GM19035 (cell line): ENCODE results near the gene KLK14.

ENCODE experiments used
- ATAC-seq: cut with Tn5 transposase; IDR thresholded peaks from one replicate; pipeline ENCODE4 v1.9.1; 2021; ENCODE audit not compliant: unreplicated experiment

Gene KLK14

DNA sequence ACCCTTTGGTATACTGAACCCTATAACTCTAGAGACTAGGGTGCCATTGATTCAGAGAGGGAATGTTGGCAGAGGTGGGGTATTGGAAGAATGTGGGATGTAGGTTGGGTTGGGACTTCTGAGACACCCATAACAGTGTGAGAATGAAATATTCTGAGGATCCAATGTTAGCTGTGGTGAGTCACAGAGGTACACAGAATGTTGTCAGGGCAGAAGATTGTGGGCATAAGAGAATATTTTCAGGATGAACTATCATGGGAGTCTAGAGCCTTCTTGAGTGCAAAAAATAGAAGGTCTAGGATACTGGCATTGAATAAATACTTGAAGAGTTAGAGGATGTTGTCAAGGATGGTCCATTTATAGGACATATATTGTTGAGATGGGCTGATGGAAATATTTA lies 26.8 kb downstream of the KLK14 start:
- no peak for ATAC-seq

DNA sequence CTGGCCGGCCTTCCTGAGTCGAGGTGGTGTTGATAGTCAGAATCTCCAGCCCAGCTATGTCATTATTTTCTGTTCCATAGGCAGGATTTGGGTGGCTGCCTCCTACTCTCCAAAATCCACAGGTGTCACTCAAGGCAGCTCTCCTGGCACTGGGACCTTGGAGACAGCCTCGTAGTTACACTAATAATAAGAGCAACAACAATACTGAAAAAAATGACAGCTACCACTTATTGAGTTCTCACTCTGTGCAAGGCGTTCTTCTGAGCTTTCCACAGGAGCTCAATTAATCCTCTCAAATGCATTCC lies 35.7 kb downstream of the KLK14 start:
- ATAC-seq: no peak

DNA sequence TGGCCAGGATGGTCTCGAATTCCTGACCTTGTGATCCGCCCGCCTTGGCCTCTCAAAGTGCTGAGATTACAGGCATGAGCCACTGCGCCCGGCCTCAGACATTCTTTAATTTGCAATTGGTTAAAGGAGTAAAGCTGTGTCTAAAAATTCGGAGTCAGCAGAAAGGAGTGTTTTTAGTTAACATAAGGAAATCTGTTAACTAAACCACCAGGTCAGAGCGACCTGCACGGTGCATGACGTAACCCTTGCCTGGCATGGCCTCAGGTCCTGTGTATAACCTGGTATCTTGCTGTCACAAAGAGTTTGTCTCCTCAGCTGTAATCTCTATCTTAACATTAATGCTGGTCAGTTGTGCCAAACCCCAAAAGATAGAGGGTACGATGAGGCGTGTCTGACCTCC lies 38.4 kb downstream of the KLK14 start:
- ATAC-seq: no peak

DNA sequence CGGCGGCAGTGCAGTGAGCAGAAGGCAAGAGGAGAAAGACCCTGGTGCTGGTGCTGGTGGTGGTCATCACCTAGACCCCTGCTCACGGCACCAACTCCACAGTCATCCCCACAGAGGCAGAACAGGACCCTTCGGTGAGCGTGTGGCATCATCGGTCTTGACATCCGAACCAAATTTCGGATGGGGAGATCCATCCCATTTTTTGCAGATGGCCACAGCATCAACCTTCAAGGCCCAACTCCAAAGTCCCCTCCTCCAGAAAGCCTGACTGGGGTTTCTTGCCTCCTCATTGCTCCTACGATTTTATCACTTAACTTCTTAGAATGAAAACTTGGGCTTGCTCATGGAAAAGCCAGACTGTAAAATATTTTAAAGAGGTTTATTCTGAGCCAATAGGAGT lies 39.2 kb downstream of the KLK14 start:
- no peak for ATAC-seq

DNA sequence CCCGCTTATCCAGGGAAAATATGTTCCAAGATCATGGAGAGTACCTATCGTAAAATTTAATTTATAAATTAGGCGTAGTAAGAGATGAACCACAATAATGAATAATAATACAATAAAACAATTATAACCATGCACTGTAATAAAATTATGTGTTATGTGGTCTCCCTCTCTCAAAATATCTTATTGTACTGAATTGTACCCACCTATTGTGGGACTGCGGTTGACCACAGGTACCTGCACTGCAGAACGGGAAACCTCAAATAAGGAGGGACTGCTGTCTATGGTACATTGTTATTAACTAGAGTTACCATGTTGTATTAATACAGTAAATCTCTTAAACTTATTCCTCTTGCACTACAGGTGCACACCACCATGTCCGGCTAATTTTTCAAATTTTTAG lies 42.5 kb downstream of the KLK14 start:
- ATAC-seq: no peak

DNA sequence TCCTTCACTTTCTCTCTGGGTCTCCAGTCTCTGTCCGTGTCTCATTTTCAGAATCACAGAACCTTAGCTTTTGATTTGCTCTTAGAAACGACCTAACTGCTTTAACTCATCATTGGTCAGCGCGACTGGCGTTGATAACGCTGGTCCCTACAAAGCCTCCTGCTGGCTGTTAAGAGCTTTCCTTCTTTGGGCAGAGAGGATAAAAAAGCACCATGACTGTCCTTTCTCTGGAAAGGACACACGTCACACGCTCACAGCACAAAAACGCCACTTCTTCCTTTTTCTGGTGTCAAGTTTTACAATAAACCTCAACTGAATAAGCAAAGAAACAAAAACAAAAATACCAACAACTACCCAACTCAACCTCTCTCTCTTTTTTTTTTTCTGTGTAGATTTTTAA lies 46.2 kb downstream of the KLK14 start:
- no peak for ATAC-seq

DNA sequence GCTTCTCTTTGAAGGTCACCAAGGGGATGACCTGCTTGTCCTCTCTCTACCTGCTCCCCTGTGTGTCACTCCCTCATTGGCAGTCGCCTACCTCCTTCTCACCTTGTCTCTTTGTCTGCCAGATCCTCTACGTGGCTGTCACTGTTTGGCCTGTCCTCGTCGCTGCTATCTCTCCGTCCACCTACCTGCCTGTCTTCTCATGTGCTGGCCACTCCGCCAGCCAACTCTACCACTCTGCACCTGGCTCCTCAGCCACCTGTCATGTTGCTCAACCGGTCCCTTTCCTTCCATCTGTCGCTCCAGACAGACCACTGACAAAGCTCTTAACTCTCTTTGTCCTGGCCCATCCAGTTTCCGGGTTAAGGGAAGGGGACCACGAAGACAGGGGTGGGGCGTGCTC lies 48.0 kb downstream of the KLK14 start, which contains the start of gene KLK12:
TSS of gene KLK12 (minus strand) at position 299 of the 400 bp plus-strand sequence. CDS start 381 bp downstream, outside the sequence.
- ATAC-seq: no peak

DNA sequence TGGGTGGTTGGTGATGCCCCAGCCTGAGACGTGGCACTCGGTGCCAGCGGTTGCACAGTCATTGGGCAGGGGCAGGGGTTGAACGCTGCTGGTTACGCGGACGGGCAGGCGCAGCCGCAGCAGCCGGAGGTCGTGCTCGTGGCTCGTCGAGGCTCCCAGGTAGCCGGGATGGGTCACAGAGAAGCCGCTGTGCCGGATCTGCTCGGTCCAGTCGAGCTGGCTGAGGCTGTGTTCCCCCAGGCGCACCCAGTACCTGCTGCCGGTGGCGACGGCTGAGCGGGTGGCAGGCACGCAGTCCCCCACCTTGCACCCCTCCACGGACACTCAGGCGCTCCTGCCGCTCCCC lies 50.8 kb downstream of the KLK14 start:
- ATAC-seq: no peak

DNA sequence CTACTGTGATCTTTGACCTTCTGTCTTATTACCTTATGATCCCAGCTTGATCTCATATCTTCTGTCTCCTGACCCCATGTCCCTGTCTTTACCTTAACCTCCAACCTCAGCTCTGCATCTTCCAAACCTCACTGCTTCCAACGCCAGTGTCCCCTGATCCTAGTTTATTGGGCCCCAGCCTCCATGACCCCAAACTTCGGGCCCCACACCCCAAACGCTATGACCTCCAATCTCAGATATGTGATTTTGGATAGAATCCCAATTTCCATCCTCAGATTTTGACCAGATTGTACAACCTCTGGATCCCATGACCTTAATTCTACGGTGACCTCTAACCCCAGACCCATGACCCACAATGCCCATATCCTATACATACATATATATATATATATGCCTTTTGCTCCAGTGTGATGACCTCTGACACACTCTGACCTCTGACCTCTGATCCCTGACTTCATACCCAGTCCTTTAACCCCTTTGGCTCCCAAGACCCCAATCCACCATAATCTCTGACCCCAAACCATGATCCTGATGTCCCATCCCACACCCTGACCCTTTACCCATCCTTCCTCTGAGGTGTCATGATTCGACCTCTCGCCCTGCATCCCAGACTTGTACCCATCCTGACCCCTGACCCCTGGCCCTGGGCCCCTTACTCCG lies 51.3 kb downstream of the KLK14 start:
- ATAC-seq: no peak

DNA sequence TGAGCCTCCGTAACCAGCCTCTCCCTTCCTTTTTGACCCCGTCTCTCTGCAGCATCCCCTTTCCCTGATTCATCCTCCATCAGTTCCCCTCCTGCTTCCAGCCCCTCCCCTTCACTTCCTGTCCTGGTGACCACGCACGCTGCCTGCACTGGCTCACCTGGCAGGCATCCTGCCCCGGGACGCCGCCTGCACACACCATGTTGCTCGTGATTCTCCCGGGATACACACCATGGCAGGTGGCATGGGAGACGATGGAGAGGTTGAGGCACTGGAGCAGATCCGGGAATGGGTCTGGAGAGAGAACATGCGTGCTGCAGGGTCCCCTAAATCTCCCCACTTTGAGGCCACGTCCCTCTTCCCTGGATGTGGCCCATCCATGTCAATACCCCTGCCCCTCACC lies 52.1 kb downstream of the KLK14 start:
- no peak for ATAC-seq

DNA sequence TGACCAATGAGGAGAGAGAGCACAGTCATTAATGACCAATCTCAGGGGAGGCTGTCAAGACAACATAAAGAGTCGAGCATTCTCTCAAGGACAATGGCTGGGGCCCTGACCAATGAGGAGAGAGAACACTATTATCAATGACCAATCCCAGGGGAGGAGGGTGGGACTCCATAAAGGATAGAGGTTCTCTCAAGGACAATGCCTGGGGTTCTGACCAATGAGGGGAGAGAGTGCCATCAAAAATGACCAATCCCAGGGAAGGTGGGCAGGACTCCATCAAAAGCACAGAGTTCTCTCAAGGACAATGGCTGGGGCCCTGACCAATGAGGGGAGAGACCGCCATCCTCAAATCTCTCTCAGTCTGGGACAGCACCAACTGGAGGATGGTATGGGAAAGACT lies 53.0 kb downstream of the KLK14 start:
- ATAC-seq: no peak
